Fibroblast of pulmonary artery (primary cell): ENCODE measurements around the gene RHOT2.

Experiments used
- DNase-seq: peaks from one replicate; pipeline ENCODE4 v3.0.0-alpha.2; 2010; ENCODE audit warnings: low read depth
- H3K4me3 ChIP-seq: replicated peaks from 2 replicates; pipeline ENCODE4 v1.5.1; 2011; ENCODE audit warnings: low read depth, mild to moderate bottlenecking, control low read depth, low read length, moderate library complexity
- TF ChIP-seq, protein P1 (sequence below): IDR thresholded peaks from 2 replicates; pipeline ENCODE4 v1.5.1; 2011; ENCODE audit warnings: mild to moderate bottlenecking, control low read depth, low read length, inconsistent platforms; ENCODE audit errors: missing control alignments

RHOT2 gene

DNA sequence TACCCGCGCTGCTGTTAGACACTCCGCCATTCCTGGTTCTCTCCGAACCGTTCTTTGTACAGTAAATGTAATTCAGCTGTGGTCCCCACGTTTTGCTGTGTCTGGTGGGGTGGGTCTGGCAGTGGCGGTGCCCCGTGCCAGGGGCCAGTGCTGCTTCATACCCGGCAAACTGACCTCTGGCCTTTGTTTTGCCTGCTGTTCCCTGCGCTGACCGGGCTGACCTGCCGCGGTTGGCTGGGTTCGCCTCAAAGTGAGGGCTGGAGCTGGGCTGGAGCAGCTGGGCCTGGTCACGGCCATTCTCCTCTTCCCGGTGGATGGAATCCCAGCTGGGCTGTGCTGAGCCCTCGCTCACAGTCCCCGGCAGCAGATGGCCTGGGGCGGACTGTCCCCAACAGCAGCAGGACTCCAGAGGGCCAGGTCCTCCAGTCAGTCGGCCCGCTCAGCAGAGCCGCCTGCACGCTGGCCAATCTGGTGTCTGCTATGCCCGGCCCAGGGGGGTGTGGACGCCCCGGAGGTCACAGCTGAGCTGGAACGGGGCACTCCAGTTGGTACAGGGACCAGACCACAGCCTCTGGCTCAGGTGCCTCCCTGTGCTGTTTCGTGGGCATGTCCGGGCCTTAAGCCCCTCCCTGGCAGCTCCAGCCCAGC is 38.6 kb upstream of the RHOT2 start:
- H3K4me3 ChIP-seq = no peak overlapping the region
- TF ChIP-seq, protein P1, sequence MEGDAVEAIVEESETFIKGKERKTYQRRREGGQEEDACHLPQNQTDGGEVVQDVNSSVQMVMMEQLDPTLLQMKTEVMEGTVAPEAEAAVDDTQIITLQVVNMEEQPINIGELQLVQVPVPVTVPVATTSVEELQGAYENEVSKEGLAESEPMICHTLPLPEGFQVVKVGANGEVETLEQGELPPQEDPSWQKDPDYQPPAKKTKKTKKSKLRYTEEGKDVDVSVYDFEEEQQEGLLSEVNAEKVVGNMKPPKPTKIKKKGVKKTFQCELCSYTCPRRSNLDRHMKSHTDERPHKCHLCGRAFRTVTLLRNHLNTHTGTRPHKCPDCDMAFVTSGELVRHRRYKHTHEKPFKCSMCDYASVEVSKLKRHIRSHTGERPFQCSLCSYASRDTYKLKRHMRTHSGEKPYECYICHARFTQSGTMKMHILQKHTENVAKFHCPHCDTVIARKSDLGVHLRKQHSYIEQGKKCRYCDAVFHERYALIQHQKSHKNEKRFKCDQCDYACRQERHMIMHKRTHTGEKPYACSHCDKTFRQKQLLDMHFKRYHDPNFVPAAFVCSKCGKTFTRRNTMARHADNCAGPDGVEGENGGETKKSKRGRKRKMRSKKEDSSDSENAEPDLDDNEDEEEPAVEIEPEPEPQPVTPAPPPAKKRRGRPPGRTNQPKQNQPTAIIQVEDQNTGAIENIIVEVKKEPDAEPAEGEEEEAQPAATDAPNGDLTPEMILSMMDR = no peak
- DNase-seq = no peak

DNA sequence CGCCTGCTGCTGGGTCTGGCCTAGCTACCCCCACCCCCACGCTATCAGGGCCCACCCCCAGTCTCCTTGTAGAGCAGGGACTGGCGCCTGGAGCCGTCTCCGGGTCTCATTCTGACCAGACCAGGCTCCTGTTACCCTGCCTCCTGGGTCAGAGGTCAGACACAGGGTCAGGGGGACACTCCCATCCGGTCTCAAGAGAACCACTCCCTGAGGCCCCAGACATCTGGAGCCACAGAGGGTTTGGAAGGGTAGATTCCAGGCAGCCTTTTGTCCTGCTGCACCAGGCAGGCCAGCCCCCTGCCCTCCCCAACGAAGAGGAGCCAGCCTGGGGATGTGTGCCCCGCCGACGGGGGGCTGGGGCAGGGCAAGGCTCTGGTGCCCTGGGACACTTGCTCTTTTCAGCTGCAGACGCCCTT is 38.1 kb upstream of the RHOT2 start:
- TF ChIP-seq, protein P1 = no peak
- DNase-seq = no peak
- H3K4me3 ChIP-seq = no peak overlapping the region

DNA sequence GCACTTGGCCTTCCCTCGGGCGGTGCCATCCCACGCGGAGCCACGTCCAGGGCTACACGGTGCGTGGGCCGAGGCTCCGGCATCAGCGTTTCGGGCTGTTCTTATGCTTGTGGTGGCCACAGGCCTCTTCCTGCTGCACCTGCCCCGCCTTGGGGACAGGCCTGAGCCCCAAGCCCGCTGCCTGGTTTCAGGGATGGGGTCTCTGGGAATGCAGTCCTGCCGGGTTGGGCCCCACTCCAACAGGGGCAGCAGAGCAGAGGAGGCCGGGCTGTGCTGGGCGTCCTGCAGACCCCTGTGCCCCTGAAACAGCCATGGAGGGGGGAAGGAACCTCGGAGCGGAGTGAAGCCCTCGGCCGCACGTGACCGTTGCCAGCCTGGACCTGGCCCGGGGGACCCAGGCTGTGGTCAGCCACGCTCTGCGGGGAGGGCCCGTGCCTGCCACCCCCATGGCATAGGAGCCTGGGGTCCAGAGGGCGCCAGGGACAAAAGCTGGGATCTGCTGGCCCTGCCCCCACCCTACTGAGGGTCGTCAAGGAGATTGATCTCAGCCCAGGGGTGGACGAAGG is 37.6 kb upstream of the RHOT2 start:
- H3K4me3 ChIP-seq = no peak overlapping the region
- DNase-seq = no peak
- TF ChIP-seq, protein P1 = no peak

DNA sequence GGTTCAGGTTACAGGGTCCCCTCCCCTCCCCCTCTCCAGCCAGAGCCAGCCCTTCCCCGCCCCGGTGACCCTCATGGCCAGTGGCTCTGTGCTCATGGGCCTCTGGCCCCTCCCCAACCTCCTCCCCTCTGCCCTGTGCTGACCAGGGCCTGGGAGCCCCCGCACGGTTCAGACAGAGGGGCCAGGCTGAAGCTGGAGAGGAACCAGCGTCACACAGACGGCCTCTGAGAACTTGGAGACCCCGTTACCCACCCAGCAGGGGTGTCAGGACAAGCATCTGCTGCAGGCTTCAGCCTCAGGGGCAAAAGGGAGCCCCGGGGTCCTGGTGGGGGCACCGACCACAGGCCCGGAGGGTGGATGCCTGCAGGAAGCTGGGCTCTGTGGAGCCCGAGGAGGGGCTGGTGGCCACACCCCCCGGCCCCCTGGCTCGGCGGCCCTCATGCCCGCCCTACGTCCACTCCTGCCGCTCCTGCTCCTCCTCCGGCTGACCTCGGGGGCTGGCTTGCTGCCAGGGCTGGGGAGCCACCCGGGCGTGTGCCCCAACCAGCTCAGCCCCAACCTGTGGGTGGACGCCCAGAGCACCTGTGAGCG is 37.0 kb upstream of the RHOT2 start, which contains the start of gene WFIKKN1:
Gene WFIKKN1 (plus strand): TSS at position 171 of the 591 bp plus-strand sequence. CDS start 269 bp downstream, at position 440.
- no peak within 1 kb of the TSS for H3K4me3 ChIP-seq
- TF ChIP-seq, protein P1 = no peak
- DNase-seq = no peak

DNA sequence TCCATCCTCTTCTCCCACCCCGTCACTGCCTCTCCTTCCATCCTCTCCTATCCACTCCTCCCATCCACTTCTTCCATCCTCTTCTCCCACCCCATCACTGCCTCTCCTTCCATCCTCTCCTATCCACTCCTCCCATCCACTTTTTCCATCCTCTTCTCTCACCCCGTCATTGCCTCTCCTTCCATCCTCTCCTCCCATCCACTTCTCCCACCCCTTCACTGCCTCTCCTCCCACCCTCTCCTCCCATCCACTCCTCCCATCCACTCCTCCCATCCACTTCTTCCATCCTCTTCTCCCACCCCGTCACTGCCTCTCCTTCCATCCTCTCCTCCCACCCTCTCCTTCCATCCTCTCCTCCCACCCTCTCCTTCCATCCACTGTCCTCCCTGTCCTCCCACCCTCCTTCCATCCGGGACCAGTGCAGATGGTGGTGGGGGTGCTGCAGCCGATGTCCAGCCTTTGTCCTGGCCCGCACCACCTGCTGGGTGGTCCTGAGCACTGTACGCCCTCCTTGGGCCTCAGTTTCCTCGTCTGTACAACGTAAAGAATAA is 36.0 kb upstream of the RHOT2 start:
- H3K4me3 ChIP-seq = no peak overlapping the region
- TF ChIP-seq, protein P1 = no peak
- DNase-seq = no peak

DNA sequence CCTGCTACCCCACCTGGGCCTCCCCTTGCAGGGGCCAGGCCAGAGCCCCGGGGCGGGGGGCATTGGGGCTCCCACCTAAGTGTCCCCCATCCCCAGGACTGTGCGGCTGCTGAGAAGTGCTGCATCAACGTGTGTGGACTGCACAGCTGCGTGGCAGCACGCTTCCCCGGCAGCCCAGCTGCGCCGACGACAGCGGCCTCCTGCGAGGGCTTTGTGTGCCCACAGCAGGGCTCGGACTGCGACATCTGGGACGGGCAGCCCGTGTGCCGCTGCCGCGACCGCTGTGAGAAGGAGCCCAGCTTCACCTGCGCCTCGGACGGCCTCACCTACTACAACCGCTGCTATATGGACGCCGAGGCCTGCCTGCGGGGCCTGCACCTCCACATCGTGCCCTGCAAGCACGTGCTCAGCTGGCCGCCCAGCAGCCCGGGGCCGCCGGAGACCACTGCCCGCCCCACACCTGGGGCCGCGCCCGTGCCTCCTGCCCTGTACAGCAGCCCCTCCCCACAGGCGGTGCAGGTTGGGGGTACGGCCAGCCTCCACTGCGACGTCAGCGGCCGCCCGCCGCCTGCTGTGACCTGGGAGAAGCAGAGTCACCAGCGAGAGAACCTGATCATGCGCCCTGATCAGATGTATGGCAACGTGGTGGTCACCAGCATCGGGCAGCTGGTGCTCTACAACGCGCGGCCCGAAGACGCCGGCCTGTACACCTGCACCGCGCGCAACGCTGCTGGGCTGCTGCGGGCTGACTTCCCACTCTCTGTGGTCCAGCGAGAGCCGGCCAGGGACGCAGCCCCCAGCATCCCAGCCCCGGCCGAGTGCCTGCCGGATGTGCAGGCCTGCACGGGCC is 35.2 kb upstream of the RHOT2 start:
- no peak for DNase-seq
- H3K4me3 ChIP-seq = no peak overlapping the region

More for the DNA sequence above, 35.2 kb upstream of the RHOT2 start:
- TF ChIP-seq, protein P1 = no peak
